Activated CD4-positive, alpha-beta T cell treated with anti-CD3 and anti-CD28 coated beads for 24 hours (primary cell): ENCODE measurements around the gene RSPRY1.

Experiments
- DNase-seq, 2 donors: peaks; one replicate each; pipeline ENCODE4 v3.0.0-alpha.2; 2020; ENCODE audit warnings: low read depth in 2 of 2

The RSPRY1 gene

DNA sequence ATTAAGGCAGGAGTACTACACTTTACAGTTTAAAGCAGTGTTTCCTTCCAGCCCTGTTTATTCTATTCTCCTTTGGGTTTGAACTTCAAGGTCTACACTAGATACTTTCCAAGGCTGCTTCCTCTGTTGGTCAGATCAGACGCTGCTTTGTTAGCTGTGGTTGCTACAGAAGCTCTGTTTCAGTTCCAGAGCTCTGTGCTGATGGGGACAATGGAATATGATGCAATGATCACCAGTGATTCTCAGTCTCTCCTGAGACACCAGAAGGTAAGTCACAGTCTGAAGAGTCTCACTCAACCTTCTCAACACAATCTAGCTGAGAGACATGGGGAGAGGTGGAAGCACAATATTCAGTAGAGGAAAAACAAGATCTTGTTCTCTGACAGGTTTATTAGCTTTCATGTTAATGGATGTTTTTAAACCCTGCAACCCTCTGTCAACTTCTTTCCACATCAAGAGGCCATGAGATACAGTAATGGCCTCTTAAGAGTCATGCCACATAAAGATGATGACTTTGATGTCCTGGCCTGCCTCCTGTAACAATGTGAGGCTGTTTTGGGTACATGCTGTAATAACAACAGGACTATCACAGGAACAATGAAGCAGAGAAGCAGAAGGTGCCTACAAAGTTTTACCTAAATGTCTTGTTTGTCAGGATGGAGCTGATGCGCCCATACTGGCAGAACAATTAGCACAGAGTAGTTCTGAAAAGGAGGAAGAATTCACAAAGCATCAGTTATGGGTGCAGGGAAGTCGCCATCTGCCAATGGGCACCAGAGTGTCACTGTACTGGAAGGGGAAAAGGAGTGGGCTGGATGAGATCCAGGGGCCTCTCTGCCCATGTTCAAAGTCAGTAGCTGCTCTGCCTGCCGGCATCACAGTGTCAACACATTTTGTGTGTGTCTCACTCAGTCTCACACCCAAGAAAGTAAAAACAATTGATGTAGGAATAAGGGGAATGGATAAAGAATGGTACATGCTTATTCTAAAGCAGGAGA, 33.7 kb upstream of the RSPRY1 start:
- DNase-seq, result no peak

- no peak for DNase-seq
Measured at GRCh38 chr16:57153841-57154240, 32.3 kb upstream of the RSPRY1 start.

DNA sequence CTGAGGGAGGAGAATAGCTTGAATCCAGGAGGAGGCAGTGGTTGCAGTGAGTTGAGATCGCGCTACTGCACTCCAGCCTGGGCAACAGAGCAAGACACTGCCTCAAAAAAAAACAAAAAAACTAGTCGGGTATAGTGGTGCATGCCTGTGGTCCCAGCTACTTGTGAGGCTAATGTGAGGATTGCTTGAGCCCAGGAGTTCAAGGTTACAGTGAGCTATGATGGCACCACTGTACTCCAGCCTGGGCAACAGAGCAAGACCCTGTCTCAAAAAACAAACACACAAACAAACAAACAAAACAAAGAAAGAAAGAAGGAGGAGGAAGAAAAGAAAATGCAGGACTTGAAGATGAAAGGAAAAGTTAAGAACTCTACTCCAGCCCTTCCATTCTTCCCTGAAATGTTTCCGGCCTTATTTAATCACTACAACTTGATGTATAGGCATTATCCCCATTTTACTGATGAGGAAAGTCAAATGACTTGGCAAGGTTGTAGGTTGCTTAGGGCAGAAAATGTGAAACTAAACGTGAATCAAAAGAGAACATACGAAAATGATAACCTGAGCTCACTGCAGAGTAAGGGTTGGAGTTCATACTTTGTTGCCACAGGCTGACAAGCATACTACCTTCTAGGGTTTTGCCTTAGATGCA, 30.3 kb upstream of the RSPRY1 start:
- no peak for DNase-seq

DNA sequence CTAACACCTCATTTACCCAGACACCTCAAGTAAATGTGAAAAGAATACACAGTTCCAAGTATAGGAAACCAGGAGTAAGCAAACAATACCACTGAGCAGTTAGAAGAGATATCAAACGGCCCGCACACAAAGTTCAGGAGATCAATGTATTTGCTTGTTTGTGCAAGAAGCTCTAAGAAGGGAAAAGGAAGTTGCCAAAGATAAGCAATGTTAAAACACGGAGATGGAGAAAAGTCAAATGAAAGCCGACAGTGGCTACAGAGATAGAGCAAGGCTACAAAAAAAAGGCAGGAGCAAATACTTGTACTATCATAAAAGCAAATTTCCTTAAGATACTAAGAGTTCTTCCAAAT, 29.8 kb upstream of the RSPRY1 start:
- DNase-seq, result no peak

DNA sequence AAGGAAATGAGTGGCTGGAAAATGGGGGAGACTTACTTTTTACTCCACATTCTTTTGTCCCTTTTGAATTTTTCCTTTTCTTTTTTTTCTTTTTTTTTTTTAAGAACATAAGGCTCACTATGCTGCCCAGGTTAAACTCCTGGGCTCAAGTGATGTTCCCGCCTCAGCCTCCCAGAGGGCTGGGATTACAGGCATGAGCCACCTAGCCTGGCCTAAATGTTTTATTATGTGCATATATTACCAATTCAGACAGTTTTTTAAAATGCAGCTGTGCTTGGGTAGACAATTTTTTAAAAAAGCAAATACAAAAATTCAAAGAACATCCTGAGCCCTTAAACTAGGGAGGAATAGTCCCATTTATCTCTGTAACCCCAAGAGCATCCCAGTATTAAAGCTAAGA, 28.6 kb upstream of the RSPRY1 start:
- no peak for DNase-seq

- no peak for DNase-seq
Measured at GRCh38 chr16:57159447-57159846, 26.7 kb upstream of the RSPRY1 start.

- no peak for DNase-seq
Measured at GRCh38 chr16:57163842-57164241, 22.3 kb upstream of the RSPRY1 start.

DNA sequence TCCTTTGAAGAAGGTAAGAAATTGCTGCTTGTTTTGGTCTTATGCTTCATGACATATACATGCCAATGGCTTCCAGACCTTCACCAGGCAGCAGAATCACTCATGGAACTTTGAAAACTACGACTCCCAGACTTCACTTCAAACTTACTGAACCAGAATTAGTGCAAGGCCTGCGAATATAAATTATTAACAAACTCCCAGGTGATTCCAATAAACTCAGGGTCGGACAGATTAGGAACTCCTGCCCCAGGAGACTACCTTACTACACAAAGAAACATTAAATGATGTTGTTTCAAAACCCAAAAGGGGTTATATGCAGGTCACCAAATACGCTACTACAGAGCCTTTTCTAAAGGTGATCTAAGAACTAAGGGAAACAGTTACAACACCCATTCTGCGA, 20.6 kb upstream of the RSPRY1 start:
- no peak for DNase-seq

- no peak for DNase-seq
Measured at GRCh38 chr16:57165938-57166337, 20.2 kb upstream of the RSPRY1 start.

- no peak for DNase-seq
Measured at GRCh38 chr16:57166451-57166850, 19.7 kb upstream of the RSPRY1 start.

DNA sequence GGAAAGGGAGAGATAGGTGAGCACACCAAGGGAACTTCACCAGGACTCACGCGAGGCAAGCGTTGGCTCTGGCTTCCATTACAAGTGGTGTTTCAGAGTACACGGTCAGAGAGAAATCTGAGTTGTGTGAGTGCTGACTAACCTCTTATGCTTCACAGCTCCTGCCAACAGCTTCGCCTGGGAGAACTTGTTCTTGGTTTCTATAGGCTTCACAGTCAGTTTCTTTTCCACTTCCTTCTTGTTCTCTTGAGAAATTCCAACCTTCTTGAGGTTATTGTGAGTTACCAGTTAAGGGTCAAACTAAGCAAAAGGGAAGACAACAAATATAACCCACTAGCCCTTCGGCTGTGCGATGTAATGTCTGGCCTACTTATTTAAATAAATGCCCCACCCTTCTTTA, 19.2 kb upstream of the RSPRY1 start:
- DNase-seq, result no peak

GRCh38 chr16:57167538-57167937, 18.6 kb upstream of the RSPRY1 start:
- DNase-seq, result no peak

DNA sequence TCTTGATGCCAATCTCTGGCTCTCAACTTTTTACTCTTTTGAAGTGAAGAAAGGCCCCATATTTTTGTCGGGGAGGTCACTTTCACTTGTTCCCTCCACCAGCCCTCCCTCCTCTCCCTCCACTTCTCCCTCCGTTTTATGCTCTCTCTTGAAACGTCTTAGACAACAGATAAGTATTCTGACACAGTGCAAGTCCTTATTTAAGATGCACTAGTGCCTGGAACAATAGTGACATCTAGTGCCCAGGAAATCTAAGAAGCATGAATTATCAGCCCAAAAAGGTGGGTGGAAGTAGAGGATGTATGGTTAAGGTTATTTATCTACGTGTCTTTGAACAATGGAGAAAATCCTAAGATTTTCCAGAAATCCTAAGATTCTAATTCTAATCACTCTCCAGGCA, 18.2 kb upstream of the RSPRY1 start:
- DNase-seq, result no peak

- no peak for DNase-seq
Measured at GRCh38 chr16:57169327-57169726, 16.8 kb upstream of the RSPRY1 start.

GRCh38 chr16:57172721-57173290, 13.3 kb upstream of the RSPRY1 start:
- DNase-seq, result no peak

DNA sequence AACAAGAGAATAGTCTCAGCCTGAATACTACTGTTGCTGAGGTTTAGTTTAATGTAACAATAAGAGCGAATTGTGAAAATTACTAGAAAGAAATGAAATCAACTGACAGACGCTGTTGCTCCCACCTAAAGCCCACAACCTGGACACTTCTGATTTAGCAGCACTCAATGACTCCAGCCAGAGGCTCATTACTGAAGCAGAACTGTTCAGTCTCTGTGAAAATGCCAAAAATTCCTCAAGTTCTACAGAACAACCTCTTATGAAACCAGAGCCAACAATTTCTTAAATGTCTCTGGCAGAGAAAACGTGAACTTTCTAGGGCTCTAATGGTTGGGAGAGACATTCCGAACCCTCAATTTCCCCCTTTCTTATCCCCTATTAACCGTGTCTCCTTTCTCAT, 10.2 kb upstream of the RSPRY1 start:
- DNase-seq, result no peak

GRCh38 chr16:57178196-57178595, 7.9 kb upstream of the RSPRY1 start:
- DNase-seq, result no peak

DNA sequence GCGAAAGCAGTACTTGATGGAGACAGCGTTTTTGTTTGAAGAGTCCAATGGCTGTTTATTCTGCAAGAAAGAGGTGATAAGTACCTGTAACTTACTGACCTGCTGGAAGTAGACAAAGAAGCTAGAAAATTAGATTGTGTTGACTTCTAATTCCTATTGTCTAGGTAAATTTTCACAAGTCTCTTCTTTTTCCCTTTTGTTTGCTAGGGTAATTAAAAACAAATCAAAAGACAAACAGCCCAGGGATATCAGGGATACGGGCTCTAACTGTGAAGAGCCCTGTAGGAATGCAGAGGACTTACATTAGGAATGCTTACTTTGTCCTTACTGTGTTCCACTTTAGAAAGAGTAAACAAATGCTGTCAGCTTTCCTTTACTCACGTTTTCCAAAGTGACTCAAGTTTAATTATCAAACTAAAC, 7.3 kb upstream of the RSPRY1 start:
- no peak for DNase-seq

DNA sequence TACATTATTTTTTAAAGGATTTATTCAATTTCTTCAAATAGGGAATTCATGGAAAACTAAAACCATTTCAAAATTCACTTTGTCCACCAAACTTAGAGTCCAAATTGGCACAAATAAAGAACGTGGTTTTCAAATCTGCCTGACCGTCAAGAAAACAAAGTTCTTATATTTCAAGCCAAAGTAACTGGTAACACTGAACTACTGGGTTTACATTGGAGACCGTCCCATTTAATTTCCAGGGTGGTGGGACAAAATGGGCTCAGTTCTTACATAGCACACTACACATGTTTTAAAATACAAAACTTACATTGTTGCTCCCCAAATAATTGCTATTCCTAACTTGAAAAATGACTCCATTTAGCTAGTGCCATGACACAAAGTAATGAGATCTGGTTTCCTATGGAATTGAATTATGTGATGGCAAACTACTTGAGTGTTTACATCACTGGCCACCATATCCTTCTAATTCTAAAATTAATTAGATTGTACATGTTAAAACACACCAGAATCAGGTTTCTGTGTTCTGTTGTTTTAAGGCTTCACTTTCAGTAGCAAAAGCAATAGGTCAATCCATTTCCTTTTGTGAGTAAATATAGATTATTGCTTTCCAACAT, 6.8 kb upstream of the RSPRY1 start:
- DNase-seq, result no peak

- no peak for DNase-seq
Measured at GRCh38 chr16:57184113-57184512, 2.0 kb upstream of the RSPRY1 start.

DNA sequence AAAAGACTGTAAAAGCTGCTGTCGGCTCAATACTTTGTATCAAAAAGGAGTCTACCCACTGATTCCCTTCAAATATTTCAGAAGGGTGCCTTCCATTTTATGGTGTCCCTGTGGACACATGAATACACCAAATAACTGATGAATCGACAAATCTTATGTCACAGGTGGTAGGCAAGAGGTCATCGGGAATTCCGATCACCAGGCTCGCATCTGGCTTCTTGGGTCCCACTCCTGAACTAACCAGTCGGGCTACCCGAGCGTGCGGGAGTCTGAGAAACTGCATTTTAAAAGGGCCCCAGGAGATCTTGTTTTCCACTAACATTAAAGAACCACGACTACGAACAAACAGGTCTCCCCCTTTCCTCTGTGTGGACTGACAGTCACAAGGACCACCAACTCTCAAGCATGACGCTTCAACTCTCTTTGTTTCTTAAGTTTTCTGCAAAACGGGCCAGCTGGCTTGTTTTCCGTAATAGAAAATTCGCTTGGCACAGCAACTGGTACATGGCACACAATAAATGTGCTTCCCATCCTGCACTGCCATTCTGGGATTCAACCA, 1.2 kb upstream of the RSPRY1 start:
- DNase-seq, result no peak

DNA sequence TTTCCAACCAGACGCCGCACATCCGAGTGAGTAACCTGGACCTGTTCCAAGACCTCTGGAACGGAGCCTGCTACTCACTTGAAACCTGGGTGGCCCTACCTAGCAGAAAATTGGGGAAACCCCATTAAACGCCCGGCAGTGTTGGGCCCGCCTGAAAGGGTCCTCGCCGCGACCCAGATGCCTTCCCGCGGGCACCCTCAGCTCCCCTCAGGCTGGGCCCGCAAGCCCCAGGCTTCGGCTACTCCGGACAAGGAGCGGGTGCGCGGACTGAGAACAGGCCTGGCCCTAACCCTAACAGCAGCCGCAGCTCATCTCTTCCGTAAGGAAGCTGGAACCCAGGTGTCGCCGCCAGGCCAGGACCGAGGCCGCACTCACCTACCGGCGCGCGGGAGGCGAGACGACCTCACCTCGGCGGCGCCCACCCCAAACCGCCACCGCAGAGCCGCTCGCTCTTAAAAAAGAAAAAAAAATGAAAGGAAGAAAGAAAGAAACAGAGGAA, 634 bp upstream of the RSPRY1 start:
- DNase-seq, result peak; percentile 3 to 18
